ENCODE results near the gene GTPBP8.
"Not testable (repeated sequence)": the region's sequence is repeated elsewhere in the genome, so short reads cannot be mapped to it uniquely, and the experiment has no call there.

GTPBP8 gene

DNA sequence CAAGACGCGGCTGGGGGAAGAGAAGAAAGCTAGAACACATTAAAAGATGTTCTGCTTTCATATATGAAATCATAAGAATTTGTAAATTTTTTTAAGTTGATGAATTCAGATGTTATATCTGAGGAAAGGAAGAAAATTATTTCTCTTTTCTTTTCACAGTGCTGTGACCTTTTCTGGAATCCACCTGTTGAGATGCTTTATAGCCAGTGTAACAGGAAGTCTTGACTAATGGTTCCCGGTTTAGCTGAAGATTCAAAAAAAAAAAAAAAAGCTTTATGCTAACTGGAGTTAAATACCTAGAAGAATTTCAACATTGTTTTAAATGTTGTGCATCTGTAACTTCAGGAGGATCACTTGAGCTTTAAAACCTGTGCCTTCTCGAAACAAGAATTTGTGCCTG is 9.9 kb downstream of the GTPBP8 start:
- DNase-seq (ENCODE audit: low spot score): peak; percentile 8

DNA sequence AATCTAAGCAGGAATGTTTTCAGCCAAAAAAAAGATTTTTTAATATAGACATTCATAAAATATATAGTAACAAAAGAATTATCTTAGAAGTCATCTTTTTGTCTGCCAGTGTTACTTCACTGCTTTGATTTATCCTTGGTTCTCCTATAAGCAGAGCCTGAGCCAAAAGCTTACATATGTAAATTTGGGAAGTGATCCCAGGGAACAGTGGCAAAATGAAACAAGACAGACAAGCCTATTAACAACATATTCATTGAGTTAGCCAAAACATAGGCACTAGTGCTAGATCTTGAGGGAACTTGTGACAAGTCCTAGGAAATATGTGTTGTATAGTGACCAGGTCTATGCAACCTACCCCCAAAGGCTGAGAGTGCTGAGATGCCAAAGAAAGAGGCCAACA is 11.3 kb downstream of the GTPBP8 start:
- no peak for DNase-seq (ENCODE audit: low spot score)

DNA sequence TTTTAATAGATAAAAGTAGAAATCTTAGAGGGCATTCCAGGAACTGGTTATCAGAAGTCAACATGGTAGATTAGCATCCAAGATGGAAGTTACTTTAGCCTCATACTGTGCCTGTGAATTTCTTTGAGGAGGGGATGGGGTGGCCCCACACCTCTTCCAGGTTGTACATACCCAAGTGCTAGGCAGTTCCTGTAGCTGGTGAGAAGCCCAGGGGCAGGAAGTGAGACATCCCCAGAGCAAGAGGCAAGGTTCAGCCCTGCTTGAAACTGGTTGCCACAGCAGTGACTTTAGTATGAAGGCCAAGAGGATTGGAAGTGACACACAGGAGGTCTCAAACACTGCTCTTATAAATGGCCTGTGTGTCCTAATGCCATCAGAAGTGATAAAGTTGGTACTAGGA is 11.9 kb downstream of the GTPBP8 start:
- DNase-seq (ENCODE audit: low spot score): peak; percentile 46

DNA sequence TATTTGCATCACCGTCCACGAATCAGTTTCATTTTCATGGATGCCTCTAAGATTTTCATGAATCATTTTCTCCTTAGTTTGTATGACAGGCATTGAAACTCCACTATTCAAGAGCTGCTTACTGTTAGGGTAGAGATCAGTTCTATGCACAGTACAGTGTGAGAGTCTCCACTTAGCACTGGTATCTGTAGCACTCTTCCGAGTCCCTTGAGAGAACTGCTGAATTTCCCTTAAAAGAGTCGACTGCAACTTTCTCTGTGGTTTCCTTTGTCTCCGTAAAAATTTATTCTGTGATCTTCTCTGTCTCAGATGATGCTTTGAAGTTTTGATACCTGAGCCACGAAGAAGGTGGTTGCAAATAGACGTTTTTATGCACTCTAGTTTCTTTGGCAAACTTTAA is 14.8 kb downstream of the GTPBP8 start:
- no peak for DNase-seq (ENCODE audit: low spot score)

DNA sequence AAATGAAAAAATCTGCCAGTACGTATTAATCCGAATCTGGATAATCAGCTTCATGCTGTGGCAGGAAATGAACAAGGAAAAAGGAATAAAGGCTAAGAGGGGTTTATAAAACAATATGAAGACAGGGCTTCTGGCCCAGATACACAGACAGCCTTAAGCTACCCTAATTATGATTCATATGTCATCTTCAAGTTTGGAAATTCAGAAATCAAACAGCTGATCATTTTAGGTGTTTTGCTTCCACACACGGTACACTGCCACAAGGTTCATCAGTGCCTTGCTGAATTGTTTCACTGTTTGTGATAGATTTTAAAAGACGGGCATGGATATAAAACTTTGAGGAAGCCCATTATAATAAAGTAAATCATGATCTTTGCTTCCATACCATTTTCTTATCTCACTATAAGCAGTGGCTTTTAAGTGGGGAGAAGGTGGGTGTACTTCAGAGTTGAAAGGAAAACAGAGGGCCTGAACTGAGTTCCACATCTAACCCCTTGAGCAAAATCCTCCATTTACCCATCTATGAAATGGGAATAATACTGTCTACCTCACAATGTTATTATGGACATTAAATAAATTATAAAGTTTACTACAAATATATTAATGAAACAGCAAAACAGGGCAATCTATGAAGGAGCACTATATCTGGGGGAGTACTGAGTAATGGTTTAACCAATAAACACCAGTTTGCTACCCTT is 15.7 kb downstream of the GTPBP8 start:
- no peak for DNase-seq (ENCODE audit: low spot score)

DNA sequence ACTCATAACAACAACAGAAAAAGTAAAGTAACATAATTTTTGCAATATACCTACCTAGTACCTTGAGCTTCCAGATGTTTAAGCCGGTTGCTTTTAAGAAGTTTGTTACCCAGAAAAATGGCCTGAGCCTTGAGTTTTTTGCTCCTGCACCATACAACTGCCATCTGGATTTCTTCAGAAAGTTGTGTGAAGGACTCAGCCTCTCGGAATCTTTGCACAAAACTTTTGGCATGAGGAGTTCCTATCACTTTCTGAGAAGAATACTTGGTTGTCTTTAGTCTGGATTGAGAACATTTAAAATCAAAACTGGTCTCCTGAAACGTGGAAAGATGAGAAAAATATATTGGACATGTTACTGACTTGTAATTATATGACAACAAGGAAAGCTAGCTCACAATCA is 17.3 kb downstream of the GTPBP8 start:
- no peak for DNase-seq (ENCODE audit: low spot score)

DNA sequence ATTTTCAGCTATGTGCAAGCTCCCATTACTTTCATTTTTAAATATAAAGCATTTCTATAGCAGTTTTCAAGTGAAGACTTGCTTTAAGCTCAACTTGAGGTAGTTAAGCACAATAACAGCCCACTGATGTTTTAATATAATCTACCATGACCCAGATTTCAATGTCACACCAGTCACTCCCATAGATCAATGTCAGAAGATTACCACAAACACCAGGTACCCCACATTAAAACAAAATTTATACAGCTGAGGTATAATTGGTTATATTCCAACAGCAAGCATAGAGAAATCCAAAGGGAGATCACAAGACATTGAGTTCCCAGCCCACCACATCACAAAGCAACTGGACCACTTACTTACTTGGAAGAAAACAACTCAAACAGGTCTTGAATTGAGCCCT is 22.8 kb downstream of the GTPBP8 start:
- DNase-seq (ENCODE audit: low spot score): no peak

DNA sequence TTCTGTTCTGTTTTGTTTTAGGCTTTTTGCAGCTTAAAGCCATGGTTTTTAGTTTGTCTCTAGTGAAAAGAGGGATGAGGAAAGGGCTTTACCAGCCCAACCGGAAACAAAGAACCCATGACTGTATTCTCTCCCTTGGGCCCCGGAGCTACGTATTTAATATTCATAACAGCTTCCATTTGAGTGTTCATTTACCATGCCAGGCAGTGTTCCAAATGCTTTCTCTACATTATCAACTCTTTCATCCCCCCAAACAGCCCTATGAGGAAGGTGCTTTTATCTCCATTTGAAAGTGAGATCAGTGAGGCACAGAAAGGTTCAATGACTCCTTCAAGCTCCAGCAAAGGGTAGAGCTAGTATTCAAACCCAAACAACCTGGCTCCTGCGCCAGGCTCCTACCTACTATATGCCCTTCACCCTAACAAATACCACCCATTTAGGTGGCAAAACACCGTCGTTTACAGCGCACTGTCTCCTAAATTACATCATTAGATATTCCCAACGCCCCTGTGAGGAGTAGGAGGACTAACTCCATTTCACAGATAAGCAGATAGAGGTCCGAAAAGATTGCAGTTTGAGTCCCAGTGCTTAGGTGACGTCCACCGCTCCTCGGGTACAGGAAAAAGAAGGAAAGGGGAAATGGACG is 27.9 kb downstream of the GTPBP8 start:
- peak; percentile 36 for DNase-seq (ENCODE audit: low spot score)

DNA sequence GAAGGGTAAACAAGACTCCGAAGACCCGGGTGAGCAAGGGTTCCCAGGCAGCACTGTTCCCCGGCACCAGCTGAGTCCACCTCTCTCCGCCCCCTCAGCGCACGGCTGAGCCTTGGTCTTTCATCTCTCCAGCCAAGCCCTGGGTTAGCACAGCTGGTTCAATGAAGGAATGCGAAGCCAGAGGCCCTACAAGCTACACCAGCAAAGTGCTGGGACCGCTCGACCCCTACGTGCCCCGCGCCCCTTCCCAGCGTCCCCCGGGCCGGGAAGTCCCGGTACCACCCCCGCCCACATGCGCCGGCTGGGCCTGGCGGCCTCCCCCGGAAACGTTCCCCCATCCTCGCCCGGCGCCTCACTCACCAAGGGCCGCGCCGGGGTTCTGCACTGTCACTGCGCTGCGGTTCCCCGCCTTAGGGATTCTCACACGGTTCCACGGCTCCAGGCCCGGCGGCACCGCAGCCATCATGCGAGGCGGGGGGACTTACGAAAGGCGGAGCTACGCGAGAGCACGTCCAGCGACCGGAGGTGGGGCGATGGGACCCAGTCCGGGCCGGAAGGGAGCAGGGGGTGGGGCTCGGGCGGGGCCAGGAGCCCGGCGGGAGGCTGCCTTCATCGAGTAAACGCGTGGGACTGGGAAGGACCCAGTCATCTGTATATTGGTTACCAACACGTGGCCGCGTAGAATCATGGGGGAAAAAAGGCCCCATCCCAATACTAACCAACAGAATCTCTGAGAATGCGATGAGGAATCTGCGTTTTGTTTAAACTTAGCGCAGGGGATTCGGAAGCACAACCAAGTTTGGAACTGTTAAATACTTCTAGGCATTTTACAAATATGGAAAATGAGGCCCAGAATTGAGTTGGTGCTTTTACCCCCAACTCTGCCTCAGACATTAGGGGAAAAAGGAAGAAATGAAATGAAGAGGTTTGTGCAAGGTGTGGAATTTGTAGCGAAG is 28.7 kb downstream of the GTPBP8 start:
- peak; percentile 95 for DNase-seq (ENCODE audit: low spot score)

DNA sequence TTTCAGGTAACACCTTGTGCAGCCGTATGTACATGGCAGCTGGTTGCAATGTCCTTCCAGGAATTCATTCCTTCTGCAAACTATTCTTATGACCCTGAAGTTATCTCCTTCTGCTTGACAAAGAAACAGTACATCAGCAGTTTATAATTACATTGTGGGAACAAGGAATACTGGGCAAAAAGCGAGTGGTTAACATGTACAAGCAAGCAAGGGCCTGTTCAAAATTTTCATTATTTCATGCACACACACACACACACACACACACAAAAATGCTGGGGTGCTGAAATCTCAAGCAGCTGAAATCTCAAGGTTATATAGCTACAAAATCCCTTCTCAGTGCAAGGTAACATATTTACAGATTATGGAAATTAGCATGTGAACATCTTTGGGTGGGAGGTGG is 30.7 kb downstream of the GTPBP8 start:
- no peak for DNase-seq (ENCODE audit: low spot score)

DNA sequence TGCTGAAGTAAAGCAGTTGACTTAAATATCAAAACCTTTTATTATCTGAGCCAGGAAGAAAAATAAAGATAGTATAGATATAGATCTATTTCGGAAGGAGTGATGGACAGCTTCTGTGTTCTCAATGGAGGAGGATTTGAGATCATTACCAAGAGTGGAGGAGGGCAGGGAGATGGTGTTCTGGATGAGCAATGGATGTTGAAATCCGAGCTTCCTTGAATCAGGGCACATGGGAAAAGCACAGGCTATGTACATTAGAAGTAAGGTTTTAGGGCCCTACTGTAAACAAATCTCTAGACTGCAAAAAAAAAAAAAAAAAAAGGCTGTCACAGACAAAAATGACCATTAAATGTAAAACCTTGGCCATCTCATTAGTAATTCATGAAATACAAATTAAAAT is 43.2 kb downstream of the GTPBP8 start:
- DNase-seq (ENCODE audit: low spot score): no peak

DNA sequence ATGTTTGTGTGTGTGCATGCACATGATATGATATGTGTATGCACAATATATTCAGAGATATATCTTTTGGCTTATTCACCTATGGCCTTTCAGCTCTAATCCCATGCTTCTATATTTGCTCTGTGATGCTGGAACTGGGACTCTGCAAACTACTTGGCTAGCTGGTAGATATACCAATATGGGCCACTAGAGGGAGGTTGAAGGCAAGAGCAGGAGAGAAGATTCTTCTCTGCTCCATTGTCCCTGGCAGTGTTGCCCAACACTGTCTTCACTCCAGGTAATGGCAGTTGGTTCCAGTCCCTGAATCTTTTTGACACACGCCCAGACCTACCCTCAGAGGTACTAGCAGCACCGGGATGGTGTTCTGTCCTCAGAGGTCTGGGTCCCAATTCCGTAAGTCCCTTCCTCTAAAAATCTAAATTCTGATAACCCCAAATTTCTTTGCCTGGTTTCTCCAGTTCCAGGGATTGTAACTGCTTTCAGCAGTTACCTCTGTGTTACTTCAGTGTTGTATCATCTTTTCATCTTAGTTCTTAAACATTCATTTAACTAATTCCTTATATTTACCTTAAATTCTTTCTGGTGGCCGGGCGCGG is 44.7 kb downstream of the GTPBP8 start:
- DNase-seq (ENCODE audit: low spot score): peak; percentile 63

DNA sequence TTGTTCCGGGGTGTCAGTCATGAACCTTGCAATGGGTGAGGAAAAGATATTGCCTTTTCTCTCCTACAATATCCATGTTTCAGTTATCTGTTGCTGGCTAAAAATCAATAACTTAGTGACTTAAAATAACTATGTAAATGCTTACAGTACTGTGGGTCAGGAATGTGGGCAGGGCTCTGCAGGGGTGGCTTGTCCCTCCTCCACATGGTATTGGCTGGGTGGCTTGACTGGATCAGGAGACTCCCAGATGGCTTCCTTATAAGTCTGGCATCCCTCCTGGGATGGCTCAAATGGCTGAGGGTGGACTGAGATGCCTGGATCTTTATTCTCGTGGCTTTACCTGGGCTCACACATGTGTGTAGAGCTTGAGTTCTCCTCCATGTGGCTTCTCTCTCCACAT is 47.5 kb downstream of the GTPBP8 start:
- DNase-seq (ENCODE audit: low spot score): peak; percentile 13

DNA sequence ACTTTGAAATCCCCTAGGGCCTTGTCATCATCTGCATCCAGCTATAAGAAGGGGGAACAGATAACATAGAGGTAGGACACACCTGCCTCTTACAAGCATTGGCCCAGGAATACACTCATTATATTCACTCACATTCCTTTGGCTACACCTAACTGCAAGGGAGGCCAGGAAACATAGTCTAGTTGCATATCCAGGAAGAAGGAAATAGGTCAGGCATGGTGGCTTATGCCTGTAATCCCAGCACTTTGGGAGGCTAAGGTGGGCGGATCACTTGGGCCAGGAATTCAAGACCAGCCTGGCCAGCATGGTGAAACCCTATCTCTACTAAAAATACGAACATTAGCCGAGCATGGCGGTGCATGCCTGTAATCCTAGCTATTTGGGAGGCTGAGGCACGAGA is 48.8 kb downstream of the GTPBP8 start:
- DNase-seq (ENCODE audit: low spot score): peak; percentile 71

DNA sequence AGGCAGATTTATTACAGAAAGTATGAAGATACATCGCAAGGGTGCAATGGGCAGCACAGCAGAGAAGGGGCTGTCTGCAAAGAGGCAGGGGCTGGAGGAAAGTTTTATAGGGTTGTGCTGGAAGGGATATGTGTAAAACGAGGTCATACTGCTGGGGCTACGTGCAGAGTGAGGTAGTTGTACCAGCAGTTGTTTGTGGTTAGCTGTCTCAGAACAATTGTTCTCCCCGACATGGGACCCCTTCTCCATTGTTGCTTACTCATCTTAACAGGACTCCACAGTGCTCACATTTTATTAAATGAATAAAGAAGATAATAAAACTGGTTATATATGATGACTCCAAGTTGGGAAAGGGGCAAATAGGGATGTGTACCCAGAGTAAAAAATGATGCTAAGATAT is 49.4 kb downstream of the GTPBP8 start:
- DNase-seq (ENCODE audit: low spot score): no peak

DNA sequence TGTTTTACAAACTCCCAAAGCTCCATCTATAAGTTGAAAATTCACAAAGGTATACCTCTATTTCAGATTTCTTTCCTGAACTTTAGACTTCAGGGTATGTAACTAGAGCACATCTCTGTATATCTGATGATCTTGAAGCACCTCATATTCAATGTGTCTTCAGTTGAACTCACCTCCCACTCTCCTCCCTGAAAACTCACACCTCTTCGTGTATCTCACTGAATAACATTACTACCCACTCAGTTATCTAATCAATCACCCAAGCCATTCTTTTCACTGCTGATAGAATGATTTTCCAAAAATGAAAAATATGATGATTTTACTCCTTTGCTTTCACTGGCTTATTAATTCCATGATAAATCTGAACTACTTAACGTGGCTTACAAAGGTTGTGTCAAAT is 52.9 kb downstream of the GTPBP8 start:
- no peak for DNase-seq (ENCODE audit: low spot score)

DNA sequence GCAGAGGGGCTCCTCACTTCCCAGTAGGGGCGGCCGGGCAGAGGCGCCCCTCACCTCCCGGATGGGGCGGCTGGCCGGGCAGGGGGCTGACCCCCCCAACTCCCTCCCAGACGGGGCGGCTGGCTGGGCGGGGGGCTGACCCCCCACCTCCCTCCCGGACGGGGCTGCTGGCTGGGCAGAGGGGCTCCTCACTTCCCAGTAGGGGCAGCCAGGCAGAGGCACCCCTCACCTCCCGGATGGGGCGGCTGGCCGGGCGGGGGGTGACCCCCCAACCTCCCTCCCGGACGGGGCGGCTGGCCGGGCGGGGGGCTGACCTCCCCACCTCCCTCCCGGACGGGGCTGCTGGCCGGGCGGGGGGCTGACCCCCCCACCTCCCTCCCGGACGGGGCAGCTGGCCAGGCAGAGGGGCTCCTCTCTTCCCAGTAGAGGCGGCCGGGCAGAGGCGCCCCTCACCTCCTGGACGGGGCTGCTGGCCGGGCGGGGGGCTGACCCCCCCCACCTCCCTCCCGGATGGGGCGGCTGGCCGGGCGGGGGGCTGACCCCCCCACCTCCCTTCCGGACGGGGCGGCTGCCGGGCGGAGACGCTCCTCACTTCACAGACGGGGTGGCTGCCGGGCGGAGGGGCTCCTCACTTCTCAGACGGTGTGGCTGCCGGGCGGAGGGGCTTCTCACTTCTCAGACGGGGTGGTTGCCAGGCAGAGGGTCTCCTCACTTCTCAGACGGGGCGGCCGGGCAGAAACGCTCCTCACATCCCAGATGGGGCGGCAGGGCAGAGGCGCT is 55.6 kb downstream of the GTPBP8 start:
- not testable (repeated sequence) for DNase-seq (ENCODE audit: low spot score)

DNA sequence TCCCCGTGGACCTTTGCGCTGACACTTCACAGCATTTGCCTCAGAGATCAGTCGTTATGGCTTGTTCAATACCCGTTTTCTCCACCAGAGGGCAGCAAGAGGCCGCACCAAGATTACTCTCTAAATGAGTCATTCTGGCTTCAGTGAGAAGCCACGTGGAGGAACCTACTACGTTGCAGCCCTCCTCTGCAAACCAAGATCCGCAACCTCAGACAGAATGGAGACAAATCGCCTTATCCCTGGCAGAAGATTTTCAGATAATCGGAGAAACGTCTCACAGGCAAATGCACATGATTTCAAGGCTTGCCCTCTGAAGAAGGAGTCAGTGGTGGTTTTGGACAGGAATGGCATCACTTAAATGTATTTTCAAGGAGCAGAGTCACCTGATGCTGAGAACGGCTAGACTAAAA is 60.5 kb downstream of the GTPBP8 start:
- DNase-seq (ENCODE audit: low spot score): peak; percentile 80

Measured in kidney tubule cell (primary cell).